GM23338 (cell line): Measurements from ENCODE around the gene SRSF7. TPM values are rescaled to one million over a fixed set of nuclear protein-coding genes. Genes with fewer than 3 reads are reported as not detected.

Experiments used
- ATAC-seq: fragments of 200-7000 bp; cut with Tn5 transposase; 3 replicates; pipeline ENCODE4 v1.9.1; 2020
- DNase-seq: peaks from one replicate; pipeline ENCODE4 v3.0.0-alpha.2; 2015; ENCODE audit warnings: low spot score
- H2AFZ ChIP-seq: fragments of 200-600 bp; sonication (generic); 2 replicates; pipeline ENCODE4 v1.8.0; 2016; ENCODE audit warnings: antibody characterized with exemption, mild to moderate bottlenecking, moderate library complexity
- H3F3A ChIP-seq: fragments of 200-600 bp; sonication (generic); replicated peaks from 2 replicates; pipeline ENCODE4 v1.8.0; 2017; ENCODE audit warnings: antibody characterized with exemption, mixed run types, low read depth
- H3K27ac ChIP-seq: fragments of 200-600 bp; sonication (generic); 2 replicates; pipeline ENCODE4 v1.6.1; 2016; ENCODE audit warnings: low read depth
- H3K27me3 ChIP-seq: fragments of 200-600 bp; sonication (generic); 2 replicates; pipeline ENCODE4 v1.8.0; 2016; ENCODE audit warnings: mild to moderate bottlenecking, mixed run types, moderate library complexity; ENCODE audit not compliant: insufficient read depth
- H3K36me3 ChIP-seq: fragments of 200-600 bp; sonication (generic); 2 replicates; pipeline ENCODE4 v1.8.0; 2016; ENCODE audit warnings: mild to moderate bottlenecking; ENCODE audit not compliant: insufficient read depth
- H3K4me1 ChIP-seq: fragments of 200-600 bp; sonication (generic); 2 replicates; pipeline ENCODE4 v1.8.0; 2016; ENCODE audit warnings: mild to moderate bottlenecking, moderate library complexity; ENCODE audit not compliant: insufficient read depth
- H3K4me2 ChIP-seq: fragments of 200-600 bp; sonication (generic); 2 replicates; pipeline ENCODE4 v1.7.1; 2017; ENCODE audit warnings: mixed run types
- H3K4me3 ChIP-seq: fragments of 200-600 bp; sonication (generic); 2 replicates; pipeline ENCODE4 v1.6.1; 2016; ENCODE audit warnings: mixed run types
- H3K79me2 ChIP-seq: fragments of 200-600 bp; sonication (generic); replicated peaks from 2 replicates; pipeline ENCODE4 v1.8.0; 2017; ENCODE audit warnings: mild to moderate bottlenecking; ENCODE audit not compliant: insufficient read depth
- H3K9me2 ChIP-seq: fragments of 200-600 bp; sonication (generic); 2 replicates; pipeline ENCODE4 v1.8.0; 2017; ENCODE audit not compliant: insufficient read depth
- H4K20me1 ChIP-seq: fragments of 200-600 bp; sonication (generic); replicated peaks from 2 replicates; pipeline ENCODE4 v1.8.0; 2017; ENCODE audit warnings: mild to moderate bottlenecking; ENCODE audit not compliant: insufficient read depth
- H3K27ac Mint-ChIP-seq: 2 replicates; pipeline ENCODE4 v1.8.0; 2020; ENCODE audit warnings: inconsistent platforms, mild to moderate bottlenecking, moderate library complexity, mixed read lengths
- H3K27me3 Mint-ChIP-seq: 3 replicates; pipeline ENCODE4 v1.8.0; 2022; ENCODE audit warnings: low read depth, mild to moderate bottlenecking, moderate library complexity, mixed read lengths, inconsistent platforms; ENCODE audit not compliant: insufficient read depth, poor library complexity
- H3K36me3 Mint-ChIP-seq: 3 replicates; pipeline ENCODE4 v1.8.0; 2021; ENCODE audit warnings: low read depth, mild to moderate bottlenecking, inconsistent platforms, moderate library complexity, mixed read lengths
- H3K4me1 Mint-ChIP-seq: 3 replicates; pipeline ENCODE4 v1.8.0; 2020; ENCODE audit warnings: mild to moderate bottlenecking, inconsistent platforms, mixed read lengths
- H3K4me3 Mint-ChIP-seq: 3 replicates; pipeline ENCODE4 v1.8.0; 2021; ENCODE audit warnings: moderate library complexity, mild to moderate bottlenecking, inconsistent platforms, mixed read lengths
- H3K9me3 Mint-ChIP-seq: 3 replicates; pipeline ENCODE4 v1.8.0; 2020; ENCODE audit warnings: moderate library complexity, mild to moderate bottlenecking, inconsistent platforms, mixed read lengths
- CTCF ChIP-seq, 2 experiments: fragments of 200-600 bp in 1 of 2; sonication (generic) in 1 of 2; conservative IDR thresholded peaks; 2 replicates each; pipeline versions ENCODE4 v1.5.1 to v1.6.1; 2016 to 2017; ENCODE audit warnings: antibody characterized with exemption in 2 of 2, low read depth in 2 of 2, mild to moderate bottlenecking in 2 of 2, moderate library complexity in 1 of 2
- EZH2phosphoT487 ChIP-seq: fragments of 200-600 bp; sonication (generic); IDR thresholded peaks from one replicate; pipeline ENCODE4 v1.8.1; 2018; ENCODE audit warnings: antibody characterized with exemption; ENCODE audit not compliant: unreplicated experiment
- JUNB ChIP-seq: IDR thresholded peaks from one replicate; pipeline ENCODE4 v1.6.1; 2016; ENCODE audit warnings: antibody characterized with exemption; ENCODE audit not compliant: unreplicated experiment
- NANOG ChIP-seq: IDR thresholded peaks from 2 replicates; pipeline ENCODE4 v1.6.1; 2016; ENCODE audit warnings: antibody characterized with exemption, borderline replicate concordance
- POLR2AphosphoS5 ChIP-seq: IDR thresholded peaks from 2 replicates; pipeline ENCODE4 v1.6.1; 2016; ENCODE audit warnings: antibody characterized with exemption, low read depth
- REST ChIP-seq: IDR thresholded peaks from one replicate; pipeline ENCODE4 v1.6.1; 2018; ENCODE audit warnings: antibody characterized with exemption; ENCODE audit not compliant: unreplicated experiment
- ZNF114 ChIP-seq: fragments of 250-450 bp; sonication (Bioruptor Pico); IDR thresholded peaks from 2 replicates; pipeline ENCODE4 v1.5.0; 2020; ENCODE audit warnings: mild to moderate bottlenecking, moderate library complexity
- ZNF331 ChIP-seq: fragments of 250-450 bp; sonication (Bioruptor Pico); IDR thresholded peaks from 2 replicates; pipeline ENCODE4 v1.5.0; 2020; ENCODE audit warnings: low read depth, mild to moderate bottlenecking, moderate library complexity
- polyA plus RNA-seq: library from polyadenylated mRNA; unstranded; fragments of >200 nt; fragmentation: Nextera tagmentation; extraction: Ambion mirVana; gene quantifications from 2 replicates; pipeline ENCODE4 v1.2.1, GENCODE V29; 2016
- total RNA-seq: library from RNA; depleted of rRNA; stranded (reverse); fragments of >200 nt; shearing (Covaris generic); gene quantifications from 2 replicates; pipeline ENCODE4 v1.2.3, GENCODE V29; 2014
- TF ChIP-seq, protein P1 (sequence below): fragments of 250-450 bp; sonication (Bioruptor Pico); IDR thresholded peaks from 2 replicates; pipeline ENCODE4 v1.5.0; 2020; ENCODE audit warnings: mild to moderate bottlenecking, moderate library complexity

Gene SRSF7
- total and polyA plus RNA-seq, 2 experiments from 2014 or later, result 251 to 572 TPM

DNA sequence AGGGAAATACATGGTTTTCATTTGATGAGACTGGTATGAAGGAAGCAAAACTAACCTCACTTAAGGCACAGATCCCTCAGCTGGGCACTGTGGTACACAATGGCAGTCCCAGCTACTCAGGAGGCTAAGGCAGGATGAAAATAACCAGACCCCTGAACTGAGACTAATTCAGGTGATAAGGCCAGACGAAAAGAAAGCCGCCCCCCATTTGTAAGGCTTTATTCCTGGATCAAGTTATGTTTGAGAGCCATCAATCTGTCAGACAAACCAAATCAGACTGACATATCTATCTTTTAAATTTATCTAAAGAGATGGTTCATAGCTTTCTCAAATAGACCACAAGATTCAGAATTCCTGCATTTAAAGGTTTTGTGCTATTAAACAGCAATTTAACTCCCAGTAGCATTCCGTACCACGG is 4.1 kb downstream of the SRSF7 start (continued):
- TF ChIP-seq, protein P1, sequence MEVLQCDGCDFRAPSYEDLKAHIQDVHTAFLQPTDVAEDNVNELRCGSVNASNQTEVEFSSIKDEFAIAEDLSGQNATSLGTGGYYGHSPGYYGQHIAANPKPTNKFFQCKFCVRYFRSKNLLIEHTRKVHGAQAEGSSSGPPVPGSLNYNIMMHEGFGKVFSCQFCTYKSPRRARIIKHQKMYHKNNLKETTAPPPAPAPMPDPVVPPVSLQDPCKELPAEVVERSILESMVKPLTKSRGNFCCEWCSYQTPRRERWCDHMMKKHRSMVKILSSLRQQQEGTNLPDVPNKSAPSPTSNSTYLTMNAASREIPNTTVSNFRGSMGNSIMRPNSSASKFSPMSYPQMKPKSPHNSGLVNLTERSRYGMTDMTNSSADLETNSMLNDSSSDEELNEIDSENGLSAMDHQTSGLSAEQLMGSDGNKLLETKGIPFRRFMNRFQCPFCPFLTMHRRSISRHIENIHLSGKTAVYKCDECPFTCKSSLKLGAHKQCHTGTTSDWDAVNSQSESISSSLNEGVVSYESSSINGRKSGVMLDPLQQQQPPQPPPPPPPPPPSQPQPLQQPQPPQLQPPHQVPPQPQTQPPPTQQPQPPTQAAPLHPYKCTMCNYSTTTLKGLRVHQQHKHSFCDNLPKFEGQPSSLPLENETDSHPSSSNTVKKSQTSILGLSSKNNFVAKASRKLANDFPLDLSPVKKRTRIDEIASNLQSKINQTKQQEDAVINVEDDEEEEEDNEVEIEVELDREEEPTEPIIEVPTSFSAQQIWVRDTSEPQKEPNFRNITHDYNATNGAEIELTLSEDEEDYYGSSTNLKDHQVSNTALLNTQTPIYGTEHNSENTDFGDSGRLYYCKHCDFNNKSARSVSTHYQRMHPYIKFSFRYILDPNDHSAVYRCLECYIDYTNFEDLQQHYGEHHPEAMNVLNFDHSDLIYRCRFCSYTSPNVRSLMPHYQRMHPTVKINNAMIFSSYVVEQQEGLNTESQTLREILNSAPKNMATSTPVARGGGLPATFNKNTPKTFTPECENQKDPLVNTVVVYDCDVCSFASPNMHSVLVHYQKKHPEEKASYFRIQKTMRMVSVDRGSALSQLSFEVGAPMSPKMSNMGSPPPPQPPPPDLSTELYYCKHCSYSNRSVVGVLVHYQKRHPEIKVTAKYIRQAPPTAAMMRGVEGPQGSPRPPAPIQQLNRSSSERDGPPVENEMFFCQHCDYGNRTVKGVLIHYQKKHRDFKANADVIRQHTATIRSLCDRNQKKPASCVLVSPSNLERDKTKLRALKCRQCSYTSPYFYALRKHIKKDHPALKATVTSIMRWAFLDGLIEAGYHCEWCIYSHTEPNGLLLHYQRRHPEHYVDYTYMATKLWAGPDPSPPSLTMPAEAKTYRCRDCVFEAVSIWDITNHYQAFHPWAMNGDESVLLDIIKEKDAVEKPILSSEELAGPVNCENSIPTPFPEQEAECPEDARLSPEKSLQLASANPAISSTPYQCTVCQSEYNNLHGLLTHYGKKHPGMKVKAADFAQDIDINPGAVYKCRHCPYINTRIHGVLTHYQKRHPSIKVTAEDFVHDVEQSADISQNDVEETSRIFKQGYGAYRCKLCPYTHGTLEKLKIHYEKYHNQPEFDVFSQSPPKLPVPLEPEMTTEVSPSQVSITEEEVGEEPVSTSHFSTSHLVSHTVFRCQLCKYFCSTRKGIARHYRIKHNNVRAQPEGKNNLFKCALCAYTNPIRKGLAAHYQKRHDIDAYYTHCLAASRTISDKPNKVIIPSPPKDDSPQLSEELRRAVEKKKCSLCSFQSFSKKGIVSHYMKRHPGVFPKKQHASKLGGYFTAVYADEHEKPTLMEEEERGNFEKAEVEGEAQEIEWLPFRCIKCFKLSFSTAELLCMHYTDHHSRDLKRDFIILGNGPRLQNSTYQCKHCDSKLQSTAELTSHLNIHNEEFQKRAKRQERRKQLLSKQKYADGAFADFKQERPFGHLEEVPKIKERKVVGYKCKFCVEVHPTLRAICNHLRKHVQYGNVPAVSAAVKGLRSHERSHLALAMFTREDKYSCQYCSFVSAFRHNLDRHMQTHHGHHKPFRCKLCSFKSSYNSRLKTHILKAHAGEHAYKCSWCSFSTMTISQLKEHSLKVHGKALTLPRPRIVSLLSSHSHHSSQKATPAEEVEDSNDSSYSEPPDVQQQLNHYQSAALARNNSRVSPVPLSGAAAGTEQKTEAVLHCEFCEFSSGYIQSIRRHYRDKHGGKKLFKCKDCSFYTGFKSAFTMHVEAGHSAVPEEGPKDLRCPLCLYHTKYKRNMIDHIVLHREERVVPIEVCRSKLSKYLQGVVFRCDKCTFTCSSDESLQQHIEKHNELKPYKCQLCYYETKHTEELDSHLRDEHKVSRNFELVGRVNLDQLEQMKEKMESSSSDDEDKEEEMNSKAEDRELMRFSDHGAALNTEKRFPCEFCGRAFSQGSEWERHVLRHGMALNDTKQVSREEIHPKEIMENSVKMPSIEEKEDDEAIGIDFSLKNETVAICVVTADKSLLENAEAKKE, result no peak

DNA sequence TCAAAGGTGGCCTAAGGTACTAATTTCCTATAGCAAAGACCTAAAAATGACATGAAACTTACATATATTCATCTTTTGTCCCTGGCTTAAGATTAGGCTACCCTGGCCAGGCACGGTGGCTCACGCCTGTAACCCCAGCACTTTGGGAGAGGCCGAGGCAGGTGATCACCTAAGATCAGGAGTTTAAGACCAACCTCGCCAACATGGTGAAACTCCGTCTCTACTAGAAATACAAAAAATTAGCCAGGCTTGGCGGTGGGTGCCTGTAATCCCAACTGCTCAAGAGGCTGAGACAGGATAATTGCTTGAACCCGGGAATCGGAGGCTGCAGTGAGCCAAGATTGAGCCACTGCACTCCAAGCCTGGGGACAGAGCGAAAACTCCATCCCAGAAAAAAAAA is 5.9 kb downstream of the SRSF7 start:
- Mint-ChIP-seq H3K27me3 (peaks cover 16% of the 10 kb centered on the region), H3K4me1 (peaks cover 33% of the 10 kb centered on the region), H3K9me3 (no peaks in the 10 kb centered on the region), H3K36me3 (peaks cover 95% of the 10 kb centered on the region), H3K4me3 (no peak overlapping the region), H3K27ac (no peak overlapping the region)
- DNase-seq (no peak), ATAC-seq (no peak)
- H3K27me3 ChIP-seq, result no peaks in the 10 kb centered on the region
- H3K27ac ChIP-seq, result no peak overlapping the region
- H3K9me2 ChIP-seq, result no peaks in the 10 kb centered on the region
- H3K4me1 ChIP-seq, result peaks cover 5% of the 10 kb centered on the region; the same call in 1 of the 2 replicates
- no peak overlapping the region for H3K4me3 ChIP-seq
- H3K4me2 ChIP-seq, result no peak overlapping the region
- peaks cover 67% of the 10 kb centered on the region for H4K20me1 ChIP-seq
- peaks cover 67% of the 10 kb centered on the region for H3K36me3 ChIP-seq
- peaks cover 68% of the 10 kb centered on the region for H3K79me2 ChIP-seq
- H3F3A ChIP-seq, result peaks cover 70% of the 10 kb centered on the region
- no peak overlapping the region for H2AFZ ChIP-seq
- TF ChIP-seq POLR2AphosphoS5, result no peak; the same call in 1 of the 2 replicates
- no peak for TF ChIP-seq ZNF114
- TF ChIP-seq NANOG, result no peak
- no peak for TF ChIP-seq EZH2phosphoT487
- no peak for TF ChIP-seq CTCF (conservative IDR thresholded peaks at IDR 0.05; ENCODE audit: low read depth in 2 of 2)
- TF ChIP-seq ZNF331 (CRISPR knock-in tag), result no peak
- TF ChIP-seq REST, result no peak
- no peak for TF ChIP-seq JUNB
